Stomach (tissue), 9 donors: ENCODE data around the gene CLDN18. TPM values are rescaled to one million over a fixed set of nuclear protein-coding genes. Genes with fewer than 3 reads are reported as not detected.

Experiments used
- DNase-seq, 2 donors: peaks; one replicate each; pipeline versions ENCODE4 v3.0.0 to v3.0.0-alpha.2; 2013 to 2019
- H3K27ac ChIP-seq, 5 donors: fragments of 200-600 bp in 4 of 5; sonication (generic) in 4 of 5; one replicate each; pipeline ENCODE4 v1.5.1; 2013 to 2019; ENCODE audit warnings: mild to moderate bottlenecking in 1 of 5, moderate library complexity in 1 of 5
- H3K27me3 ChIP-seq, 3 donors: fragments of 200-600 bp; sonication (generic); one replicate each; pipeline ENCODE4 v1.5.1; 2017 to 2019; ENCODE audit warnings: mixed run types in 1 of 3
- H3K36me3 ChIP-seq, 4 donors: fragments of 200-600 bp; sonication (generic); 1 replicate in 3 of 4; 2 replicates in 1 of 4; pipeline ENCODE4 v1.5.1; 2016 to 2019
- H3K4me1 ChIP-seq, 4 donors: fragments of 200-600 bp; sonication (generic); one replicate each; pipeline ENCODE4 v1.5.1; 2016 to 2019
- H3K4me3 ChIP-seq, 4 donors: fragments of 200-600 bp; sonication (generic) in 3 of 4; one replicate each; pipeline ENCODE4 v1.5.1; 2016 to 2019; ENCODE audit warnings: mild to moderate bottlenecking in 1 of 4
- H3K9me3 ChIP-seq, 4 donors: fragments of 200-600 bp; sonication (generic); one replicate each; pipeline ENCODE4 v1.5.1; 2016 to 2019
- CTCF ChIP-seq, 7 experiments: fragments of 450-650 bp in 4 of 7; fragments of 200-600 bp in 3 of 7; sonication (generic) in 3 of 7; IDR thresholded peaks; one replicate each; pipeline ENCODE4 v1.5.1; 2016 to 2019; ENCODE audit warnings: antibody characterized with exemption in 7 of 7, control low read depth in 2 of 7, mild to moderate bottlenecking in 1 of 7
- EP300 ChIP-seq: sonication (generic); formaldehyde crosslinking; IDR thresholded peaks from one replicate; pipeline ENCODE4 v1.6.1; 2017; ENCODE audit warnings: antibody characterized with exemption
- POLR2A ChIP-seq, 4 donors: fragments of 450-650 bp; IDR thresholded peaks; one replicate each; pipeline ENCODE4 v1.6.1; 2016; ENCODE audit warnings: antibody characterized with exemption in 4 of 4, control low read depth in 2 of 4, mild to moderate bottlenecking in 1 of 4, moderate library complexity in 1 of 4
- POLR2AphosphoS5 ChIP-seq, 3 donors: sonication (generic); formaldehyde crosslinking; IDR thresholded peaks; one replicate each; pipeline ENCODE4 v1.6.1; 2016; ENCODE audit warnings: antibody characterized with exemption in 3 of 3
- WGBS, 5 donors: extraction: QIAGEN DNeasy Blood & Tissue Kit in 3 of 5; methylation state at CpG; one replicate each; pipeline versions ENCODE4 v1.1.5 to v1.1.7; 2013 to 2018; 5-methylcytosine and 5-hydroxymethylcytosine counted together
- intact Hi-C: fragments of 100-400 bp; cut with DNase I; formaldehyde crosslinking; loops from one replicate; pipeline ENCODE4 v1.15.1; 2023; ENCODE audit warnings: low total_unique reads
- polyA plus RNA-seq, 3 donors: library from polyadenylated mRNA; stranded (reverse); fragments of 200-250 nt; gene quantifications; one replicate each; pipeline ENCODE4 v1.2.3, GENCODE V29; 2013
- total RNA-seq, 5 donors: library from RNA; depleted of rRNA; stranded (reverse); fragments of >200 nt; gene quantifications; one replicate each; pipeline versions ENCODE4 v1.1.0 to v1.2.3, GENCODE V29; 2014 to 2016
- donor health status: healthy with polysubstance abuse.
- donor health status: Bipolar disorder and iron deficiency.
- donor health status: healthy.

CLDN18 gene
- total and polyA plus RNA-seq, 8 donors: 1.4 to 1,096 (median 186) TPM

- TF ChIP-seq CTCF (IDR thresholded peaks at IDR 0.05): no peak
- TF ChIP-seq EP300: no peak
- no peak for TF ChIP-seq POLR2A (IDR thresholded peaks at IDR 0.05)
- no peak for TF ChIP-seq POLR2AphosphoS5 (IDR thresholded peaks at IDR 0.05)
- no peaks in the 10 kb centered on the region for H3K9me3 ChIP-seq
- WGBS, 5 donors: 0 to 88% (median 0%) methylated on average over 1 of the region's 1 CpG
- H3K27me3 ChIP-seq: no peaks in the 10 kb centered on the region
- H3K27ac ChIP-seq: no peak overlapping the region
- DNase-seq: no peak
- intact Hi-C loops: no loop called here
- H3K36me3 ChIP-seq: peaks cover 0 to 86% (median 64%) of the 10 kb centered on the region in 4 donors
- peaks cover 0 to 29% (median 16%) of the 10 kb centered on the region in 4 donors for H3K4me1 ChIP-seq
- H3K4me3 ChIP-seq: no peak overlapping the region
Measured at GRCh38 chr3:138078901-138079344, 69.0 kb downstream of the CLDN18 start.

- H3K36me3 ChIP-seq: peaks cover 0 to 90% (median 71%) of the 10 kb centered on the region in 4 donors
- H3K4me1 ChIP-seq: peaks cover 0 to 29% (median 16%) of the 10 kb centered on the region in 4 donors
- no peak overlapping the region for H3K4me3 ChIP-seq
- no peaks in the 10 kb centered on the region for H3K9me3 ChIP-seq
- DNase-seq: no peak
- intact Hi-C loops: no loop called here
- no peak for TF ChIP-seq CTCF (IDR thresholded peaks at IDR 0.05)
- no peak for TF ChIP-seq EP300
- TF ChIP-seq POLR2A (IDR thresholded peaks at IDR 0.05): no peak
- TF ChIP-seq POLR2AphosphoS5 (IDR thresholded peaks at IDR 0.05): no peak
- no peaks in the 10 kb centered on the region for H3K27me3 ChIP-seq
- no peak overlapping the region for H3K27ac ChIP-seq
- 86 to 91% (median 87%) methylated on average over 5 of the region's 5 CpGs for WGBS, 5 donors
Measured at GRCh38 chr3:138079901-138080300, 69.9 kb downstream of the CLDN18 start.

GRCh38 chr3:138081371-138082084 is 71.6 kb downstream of the CLDN18 start:
- Histone ChIP-seq H3K4me3 (peak overlapping the region in 1 of 4 donors; percentile 24), H3K9me3 (no peaks in the 10 kb centered on the region), H3K27me3 (no peaks in the 10 kb centered on the region), H3K4me1 (peaks cover 0 to 29% (median 16%) of the 10 kb centered on the region in 4 donors), H3K27ac (peak overlapping the region in 3 of 5 donors; percentile 10 to 68 (median 24)), H3K36me3 (peaks cover 0 to 83% (median 65%) of the 10 kb centered on the region in 4 donors)
- no peak for DNase-seq
- 65 to 76% (median 67%) methylated on average over 5 of the region's 5 CpGs for WGBS, 5 donors
- no peak for TF ChIP-seq EP300
- no peak for TF ChIP-seq CTCF (IDR thresholded peaks at IDR 0.05)
- intact Hi-C loops: no loop called here

GRCh38 chr3:138082085-138082991 is 72.4 kb downstream of the CLDN18 start:
- Histone ChIP-seq H3K9me3 (no peaks in the 10 kb centered on the region), H3K27me3 (no peaks in the 10 kb centered on the region), H3K27ac (peak overlapping the region in 3 of 5 donors; percentile 24 to 68 (median 57)), H3K4me3 (peak overlapping the region in 1 of 4 donors; percentile 24), H3K36me3 (peaks cover 0 to 83% (median 66%) of the 10 kb centered on the region in 4 donors), H3K4me1 (peaks cover 0 to 29% (median 16%) of the 10 kb centered on the region in 4 donors)
- intact Hi-C loops: no loop called here
- 14 to 39% (median 23%) methylated on average over 8 of the region's 8 CpGs for WGBS, 5 donors
- TF ChIP-seq EP300: no peak
- peak in 1 of 3 donors; percentile 5 for TF ChIP-seq POLR2AphosphoS5 (IDR thresholded peaks at IDR 0.05)
- no peak for TF ChIP-seq POLR2A (IDR thresholded peaks at IDR 0.05)
- DNase-seq: peak; percentile 26 to 47
